ENCODE measurements around the gene PIGA. TPM values are rescaled to one million over a fixed set of nuclear protein-coding genes. Genes with fewer than 3 reads are reported as not detected.
"Not testable (repeated sequence)": the region's sequence is repeated elsewhere in the genome, so short reads cannot be mapped to it uniquely, and the experiment has no call there.

The PIGA gene
- total RNA-seq, 1 experiment from 2014 or later = 12.2 TPM

DNA sequence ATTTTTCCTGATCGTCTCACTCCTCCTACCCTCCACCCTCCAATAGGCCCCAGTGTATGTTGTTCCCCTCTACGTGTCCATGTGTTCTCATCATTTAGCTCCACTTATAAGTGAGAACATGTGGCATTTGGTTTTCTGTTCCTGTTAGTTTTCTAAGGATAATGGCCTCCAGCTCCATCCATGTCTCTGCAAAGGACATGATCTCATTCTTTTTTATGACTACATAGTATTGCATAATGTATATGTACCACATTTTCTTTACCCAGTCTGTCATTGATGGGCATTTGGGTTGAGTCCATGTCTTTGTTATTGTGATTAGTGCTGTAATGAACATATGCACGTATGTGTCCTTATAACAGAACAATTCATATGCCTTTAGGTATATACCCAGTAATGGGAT is 29.4 kb downstream of the PIGA start:
- not testable (repeated sequence) for DNase-seq (ENCODE audit: low read depth in 1 of 2, low spot score in 2 of 2); H3K27me3 ChIP-seq (replicated peaks)

GRCh38 chrX:15301924-15302323 is 33.4 kb downstream of the PIGA start:
- no peak for DNase-seq (ENCODE audit: low read depth in 1 of 2, low spot score in 2 of 2)
- H3K4me3 ChIP-seq = no peak overlapping the region
- H3K27me3 ChIP-seq (replicated peaks) = no peaks in the 10 kb centered on the region
- H3K4me1 ChIP-seq (replicated peaks) = no peaks in the 10 kb centered on the region
- no peak overlapping the region for H3K27ac ChIP-seq
- H3K36me3 ChIP-seq = no peaks in the 10 kb centered on the region
- H3K9me3 ChIP-seq (replicated peaks) = no peaks in the 10 kb centered on the region

More for the DNA sequence above, 29.4 kb downstream of the PIGA start:
- H3K4me3 ChIP-seq; H3K9me3 ChIP-seq (replicated peaks); H3K27ac ChIP-seq; H3K4me1 ChIP-seq (replicated peaks); H3K36me3 ChIP-seq: not testable (repeated sequence)

DNA sequence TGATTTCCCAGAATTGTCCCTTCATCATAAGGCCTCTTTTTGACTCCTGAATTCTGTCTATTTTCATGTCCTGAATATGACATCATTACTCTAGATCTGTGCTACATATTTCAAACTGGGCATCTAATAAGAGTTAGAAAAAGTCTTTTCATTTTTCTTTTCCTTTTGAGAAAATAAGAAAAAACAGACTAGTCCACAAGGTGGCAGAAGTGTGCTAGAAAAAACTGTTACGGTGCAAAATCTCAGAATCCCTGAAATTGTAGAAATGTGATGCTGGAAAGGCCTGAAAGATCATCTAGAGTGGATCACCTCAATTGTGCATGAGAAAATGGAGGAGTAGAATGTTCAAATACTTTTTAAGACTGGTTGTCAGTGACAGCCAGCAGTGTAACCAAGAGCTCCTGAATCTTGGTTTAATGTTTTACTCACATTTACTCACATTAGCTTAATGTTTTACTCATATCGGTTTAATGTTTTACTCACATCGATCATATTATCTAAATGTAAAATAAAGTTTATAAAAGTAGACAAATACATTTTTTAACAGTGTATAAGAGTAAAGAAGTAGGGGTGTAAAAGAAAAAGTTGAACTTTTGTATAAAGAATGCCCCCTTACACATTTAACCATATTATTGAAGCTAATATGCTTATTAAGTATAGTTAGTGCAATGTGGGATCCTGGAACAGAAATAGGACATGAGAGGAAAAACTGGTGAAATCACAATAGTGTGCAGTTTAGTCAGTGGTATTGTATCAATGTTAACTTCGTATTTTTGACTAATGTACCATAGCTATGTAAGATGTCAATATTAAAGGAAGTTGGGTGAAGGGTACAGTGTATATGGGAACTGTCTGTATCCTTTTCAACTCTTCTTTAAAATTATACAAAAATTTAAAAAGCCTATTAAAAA is 35.1 kb downstream of the PIGA start:
- no peaks in the 10 kb centered on the region for H3K9me3 ChIP-seq (replicated peaks)
- H3K4me1 ChIP-seq (replicated peaks) = no peaks in the 10 kb centered on the region
- peak in 1 of 2 experiments; percentile 9 for DNase-seq (ENCODE audit: low read depth in 1 of 2, low spot score in 2 of 2)
- no peaks in the 10 kb centered on the region for H3K36me3 ChIP-seq
- H3K27ac ChIP-seq = no peak overlapping the region
- H3K27me3 ChIP-seq (replicated peaks) = no peaks in the 10 kb centered on the region
- no peak overlapping the region for H3K4me3 ChIP-seq

DNA sequence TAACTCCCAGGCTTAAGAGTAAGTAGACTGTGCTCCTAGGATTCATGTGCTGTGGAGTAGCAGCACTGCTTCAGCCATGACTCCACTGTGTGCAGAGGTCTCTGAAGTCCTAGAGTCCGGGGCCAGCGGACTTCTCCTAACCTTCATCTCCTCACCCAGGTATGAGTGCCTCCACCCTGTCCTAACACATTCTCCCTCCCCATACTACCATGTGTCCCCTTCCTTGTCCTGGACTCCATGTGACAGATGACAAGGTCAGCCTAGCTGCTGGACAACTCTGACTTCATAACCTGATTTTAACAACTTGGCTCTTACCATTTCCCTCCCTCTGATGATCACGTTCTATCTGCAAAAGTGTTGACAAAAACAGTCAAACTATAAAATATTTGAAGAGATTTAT is 36.5 kb downstream of the PIGA start:
- Histone ChIP-seq H3K36me3 (no peaks in the 10 kb centered on the region), H3K4me1 (replicated peaks) (no peaks in the 10 kb centered on the region), H3K27ac (no peak overlapping the region), H3K9me3 (replicated peaks) (no peaks in the 10 kb centered on the region), H3K4me3 (no peak overlapping the region), H3K27me3 (replicated peaks) (no peaks in the 10 kb centered on the region)
- DNase-seq (ENCODE audit: low read depth in 1 of 2, low spot score in 2 of 2) = no peak

DNA sequence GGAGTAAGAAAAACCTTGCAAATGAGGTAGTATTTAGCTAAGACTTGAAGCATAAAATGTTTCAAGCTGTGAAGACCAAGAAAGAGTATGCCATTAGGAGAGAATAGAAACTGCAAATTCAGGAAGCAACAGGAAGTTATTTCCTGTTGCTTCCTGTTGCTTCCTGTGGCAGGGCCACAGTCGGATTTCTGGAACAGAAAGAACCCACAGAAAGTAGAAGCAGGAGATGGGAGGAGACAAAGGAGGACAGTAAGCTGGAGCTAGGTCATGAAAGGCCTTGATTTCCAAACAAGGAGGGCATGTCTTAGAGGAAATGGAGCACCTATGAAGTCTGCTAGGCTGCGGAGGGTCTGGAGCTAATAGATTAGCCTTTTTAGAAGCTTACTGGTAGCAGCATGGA is 37.1 kb downstream of the PIGA start:
- Histone ChIP-seq H3K4me3 (no peak overlapping the region), H3K4me1 (replicated peaks) (no peaks in the 10 kb centered on the region), H3K9me3 (replicated peaks) (no peaks in the 10 kb centered on the region), H3K27ac (no peak overlapping the region), H3K36me3 (no peaks in the 10 kb centered on the region), H3K27me3 (replicated peaks) (no peaks in the 10 kb centered on the region)
- DNase-seq (ENCODE audit: low read depth in 1 of 2, low spot score in 2 of 2) = no peak

DNA sequence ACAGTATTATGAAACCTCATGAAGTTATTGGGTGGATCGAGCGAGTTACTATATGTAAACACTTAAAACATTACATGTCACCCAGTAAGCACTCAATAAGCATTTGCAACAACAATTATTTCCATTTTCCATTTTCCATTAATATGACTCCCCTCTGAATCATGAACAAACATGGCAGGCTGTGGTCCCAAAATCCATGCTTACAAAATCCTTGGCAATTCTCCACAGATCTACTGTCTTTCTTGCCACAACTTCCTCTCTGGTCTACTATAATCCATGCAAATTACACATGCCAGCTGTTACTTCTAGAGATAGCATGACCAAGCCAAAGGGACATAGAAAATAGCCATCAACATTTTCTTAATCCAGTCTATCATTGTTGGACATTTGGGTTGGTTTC is 41.9 kb downstream of the PIGA start:
- DNase-seq (ENCODE audit: low read depth in 1 of 2, low spot score in 2 of 2) = no peak

DNA sequence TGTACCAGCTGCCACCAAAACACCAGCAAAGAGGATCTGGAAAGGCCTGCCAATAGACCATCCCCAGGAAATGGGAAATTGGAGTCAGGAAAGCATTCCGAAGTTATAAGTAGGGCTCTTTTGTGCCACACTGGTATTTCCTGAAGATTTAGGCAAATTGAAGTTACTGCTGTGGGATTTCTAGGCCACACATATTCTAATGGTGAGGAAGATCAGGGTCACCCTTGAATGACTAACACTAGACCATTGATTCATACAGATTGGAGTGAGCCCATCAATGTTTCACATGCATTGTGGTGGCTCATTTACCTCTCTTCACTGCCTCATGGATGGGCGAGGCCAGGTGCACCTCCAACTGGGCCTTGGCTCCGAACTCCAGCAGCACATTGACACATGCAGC is 42.5 kb downstream of the PIGA start:
- no peaks in the 10 kb centered on the region for H3K36me3 ChIP-seq
- no peaks in the 10 kb centered on the region for H3K4me1 ChIP-seq (replicated peaks)
- H3K27ac ChIP-seq = no peak overlapping the region
- DNase-seq (ENCODE audit: low read depth in 1 of 2, low spot score in 2 of 2) = no peak
- H3K4me3 ChIP-seq = no peak overlapping the region
- H3K9me3 ChIP-seq (replicated peaks) = no peaks in the 10 kb centered on the region
- H3K27me3 ChIP-seq (replicated peaks) = no peaks in the 10 kb centered on the region

More for the DNA sequence above, 41.9 kb downstream of the PIGA start:
- Histone ChIP-seq H3K27me3 (replicated peaks) (no peaks in the 10 kb centered on the region), H3K27ac (no peak overlapping the region), H3K36me3 (no peaks in the 10 kb centered on the region), H3K4me1 (replicated peaks) (no peaks in the 10 kb centered on the region), H3K9me3 (replicated peaks) (no peaks in the 10 kb centered on the region), H3K4me3 (no peak overlapping the region)

GRCh38 chrX:15277604-15278003 is 57.7 kb downstream of the PIGA start:
- Histone ChIP-seq H3K27ac (no peak overlapping the region), H3K36me3 (no peaks in the 10 kb centered on the region), H3K4me1 (replicated peaks) (no peaks in the 10 kb centered on the region), H3K27me3 (replicated peaks) (no peaks in the 10 kb centered on the region), H3K9me3 (replicated peaks) (no peaks in the 10 kb centered on the region), H3K4me3 (no peak overlapping the region)
- no peak for DNase-seq (ENCODE audit: low read depth in 1 of 2, low spot score in 2 of 2)

DNA sequence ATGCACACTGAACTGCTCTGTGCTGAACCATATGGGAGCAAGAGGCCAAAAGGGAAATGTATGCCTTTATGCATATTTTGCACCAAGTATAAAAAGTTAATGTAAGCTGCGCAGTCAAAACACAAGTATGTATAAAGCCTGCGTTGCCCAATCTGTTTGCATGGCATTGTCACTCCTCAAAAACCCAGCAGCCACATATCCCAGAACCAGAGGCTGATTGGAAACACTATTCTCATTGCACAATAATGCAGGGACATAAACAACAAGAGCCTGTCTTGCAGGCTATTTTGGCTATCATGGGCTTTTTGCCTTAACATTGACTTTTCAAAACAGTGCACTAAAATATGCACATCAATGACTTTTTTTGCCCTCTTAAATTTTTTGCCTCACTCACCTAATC is 60.4 kb downstream of the PIGA start:
- Histone ChIP-seq H3K27ac (no peak overlapping the region), H3K4me3 (no peak overlapping the region), H3K4me1 (replicated peaks) (peaks cover under 1% of the 10 kb centered on the region), H3K27me3 (replicated peaks) (no peaks in the 10 kb centered on the region), H3K9me3 (replicated peaks) (no peaks in the 10 kb centered on the region), H3K36me3 (no peaks in the 10 kb centered on the region)
- no peak for DNase-seq (ENCODE audit: low read depth in 1 of 2, low spot score in 2 of 2)

DNA sequence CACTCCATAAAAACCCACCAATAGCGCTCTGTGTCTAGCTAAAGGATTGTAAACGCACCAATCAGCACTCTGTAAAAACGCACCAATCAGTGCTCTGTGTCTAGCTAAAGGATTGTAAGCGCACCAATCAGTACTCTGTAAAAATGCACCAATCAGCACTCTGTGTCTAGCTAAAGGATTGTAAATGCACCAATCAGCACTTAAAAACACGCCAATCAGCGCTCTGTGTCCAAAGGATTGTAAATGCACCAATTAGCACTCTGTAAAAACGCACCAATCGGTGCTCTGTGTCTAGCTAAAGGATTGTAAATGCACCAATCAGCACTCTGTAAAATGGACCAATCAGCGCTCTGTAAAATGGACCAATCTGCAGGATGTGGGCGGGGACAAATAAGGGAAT is 62.0 kb downstream of the PIGA start:
- H3K4me3 ChIP-seq; H3K27me3 ChIP-seq (replicated peaks); H3K9me3 ChIP-seq (replicated peaks); H3K27ac ChIP-seq; H3K4me1 ChIP-seq (replicated peaks); DNase-seq (ENCODE audit: low read depth in 1 of 2, low spot score in 2 of 2); H3K36me3 ChIP-seq: not testable (repeated sequence)

DNA sequence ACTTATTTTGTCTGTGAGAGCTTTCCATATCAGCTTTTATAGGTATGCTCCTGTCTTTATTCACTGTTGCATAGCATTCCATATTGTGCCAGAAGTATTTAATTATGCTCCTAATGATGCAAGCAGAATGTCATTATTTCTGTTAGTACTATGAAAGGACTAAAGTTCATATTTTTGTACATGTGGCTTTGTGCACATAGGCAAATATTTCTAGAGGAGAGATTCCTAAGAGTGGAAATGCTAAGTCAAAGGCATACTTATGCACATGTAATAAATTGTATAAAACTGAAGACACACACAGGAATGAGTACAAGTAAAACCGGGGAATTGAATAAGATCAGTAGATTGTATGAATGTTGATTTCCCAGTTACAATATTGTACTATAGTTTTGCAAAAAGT is 63.6 kb downstream of the PIGA start:
- no peaks in the 10 kb centered on the region for H3K36me3 ChIP-seq
- no peak overlapping the region for H3K4me3 ChIP-seq
- H3K27ac ChIP-seq = no peak overlapping the region
- H3K27me3 ChIP-seq (replicated peaks) = no peaks in the 10 kb centered on the region
- no peaks in the 10 kb centered on the region for H3K9me3 ChIP-seq (replicated peaks)
- no peak for DNase-seq (ENCODE audit: low read depth in 1 of 2, low spot score in 2 of 2)
- H3K4me1 ChIP-seq (replicated peaks) = peaks cover 5% of the 10 kb centered on the region

- no peak within 1 kb of the TSS for H3K4me3 ChIP-seq
- no peak within 1 kb of the TSS for H3K27ac ChIP-seq
- H3K27me3 ChIP-seq (replicated peaks) = no peaks in the 10 kb centered on the region
- DNase-seq (ENCODE audit: low read depth in 1 of 2, low spot score in 2 of 2) = peak; percentile 36 to 57
- H3K36me3 ChIP-seq = no peaks in the 10 kb centered on the region
- peaks cover 5% of the 10 kb centered on the region for H3K4me1 ChIP-seq (replicated peaks)
- no peaks in the 10 kb centered on the region for H3K9me3 ChIP-seq (replicated peaks)
Measured at GRCh38 chrX:15269618-15270521, 65.5 kb downstream of the PIGA start, which contains the start of gene ASB9. TSS of gene ASB9 (minus strand) at chrX:15270083. CDS start at chrX:15269874, 209 bp downstream.

All from SJSA1 (cell line).